Thyroid gland (tissue), 4 donors: ENCODE results near the gene SPARC. TPM values are rescaled to one million over a fixed set of nuclear protein-coding genes. Genes with fewer than 3 reads are reported as not detected.
"Not testable (repeated sequence)": the region's sequence is repeated elsewhere in the genome, so short reads cannot be mapped to it uniquely, and the experiment has no call there.

Experiments used
- DNase-seq, 2 donors: peaks; one replicate each; pipeline ENCODE4 v3.0.0-alpha.2; 2019
- H3K27ac ChIP-seq, 3 donors: fragments of 200-600 bp; sonication (generic); 1 replicate in 2 of 3; 2 replicates in 1 of 3; pipeline ENCODE4 v1.5.1; 2016 to 2019; ENCODE audit warnings: mild to moderate bottlenecking in 1 of 3, moderate library complexity in 1 of 3
- H3K27me3 ChIP-seq: fragments of 200-600 bp; sonication (generic); one replicate; pipeline ENCODE4 v1.5.1; 2019
- H3K36me3 ChIP-seq, 2 donors: fragments of 200-600 bp; sonication (generic); one replicate each; pipeline ENCODE4 v1.5.1; 2016 to 2019
- H3K4me1 ChIP-seq, 2 donors: fragments of 200-600 bp; sonication (generic); one replicate each; pipeline ENCODE4 v1.5.1; 2017 to 2019
- H3K4me3 ChIP-seq, 3 donors: fragments of 200-600 bp; sonication (generic); replicated peaks in 1 of 3; 1 replicate in 2 of 3; 2 replicates in 1 of 3; pipeline ENCODE4 v1.5.1; 2016; ENCODE audit warnings: mild to moderate bottlenecking in 1 of 3
- H3K9me3 ChIP-seq: fragments of 200-600 bp; sonication (generic); one replicate; pipeline ENCODE4 v1.5.1; 2017
- POLR2A ChIP-seq, 2 donors: fragments of 450-650 bp; IDR thresholded peaks; one replicate each; pipeline ENCODE4 v1.6.1; 2017; ENCODE audit warnings: antibody characterized with exemption in 2 of 2, mild to moderate bottlenecking in 2 of 2, moderate library complexity in 1 of 2
- WGBS, 2 donors: methylation state at CpG; one replicate each; pipeline ENCODE4 v1.1.5; 2017; 5-methylcytosine and 5-hydroxymethylcytosine counted together
- intact Hi-C: fragments of 100-400 bp; cut with DNase I; formaldehyde crosslinking; loops from one replicate; pipeline ENCODE4 v1.15.1; 2023
- total RNA-seq, 4 donors: library from RNA; depleted of rRNA; stranded (reverse); fragments of >200 nt; gene quantifications; one replicate each; pipeline ENCODE4 v1.2.3, GENCODE V29; 2016
- TF ChIP-seq, protein P1 (sequence below), 6 experiments: fragments of 200-600 bp in 3 of 6; fragments of 450-650 bp in 3 of 6; sonication (generic) in 3 of 6; IDR thresholded peaks; one replicate each; pipeline ENCODE4 v1.5.1; 2016 to 2019; ENCODE audit warnings: antibody characterized with exemption in 6 of 6, mild to moderate bottlenecking in 2 of 6, inconsistent platforms in 1 of 6, moderate library complexity in 1 of 6

The SPARC gene
- total RNA-seq, 4 donors from 2014 or later, result 302 to 327 (median 309) TPM

DNA sequence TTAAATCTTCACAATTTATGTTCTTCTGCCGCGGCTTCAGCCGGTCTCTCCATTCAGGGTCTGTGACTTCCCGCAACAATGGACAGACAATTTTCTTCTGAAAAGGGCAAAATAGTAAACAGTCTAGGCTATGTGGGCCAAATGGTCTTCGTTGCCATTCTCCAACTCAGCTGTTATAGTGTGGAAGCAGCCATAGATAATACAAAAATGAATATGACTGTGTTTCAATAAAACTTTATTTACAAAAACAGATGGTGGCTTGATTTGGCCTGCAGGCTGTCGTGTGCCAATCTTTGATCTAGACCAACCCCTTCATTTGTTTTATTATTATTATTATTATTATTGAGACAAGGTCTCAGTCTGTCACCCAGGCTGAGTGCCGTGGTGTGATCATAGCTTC is 43.7 kb upstream of the SPARC start:
- no peak for TF ChIP-seq POLR2A (IDR thresholded peaks at IDR 0.05)
- TF ChIP-seq, protein P1, sequence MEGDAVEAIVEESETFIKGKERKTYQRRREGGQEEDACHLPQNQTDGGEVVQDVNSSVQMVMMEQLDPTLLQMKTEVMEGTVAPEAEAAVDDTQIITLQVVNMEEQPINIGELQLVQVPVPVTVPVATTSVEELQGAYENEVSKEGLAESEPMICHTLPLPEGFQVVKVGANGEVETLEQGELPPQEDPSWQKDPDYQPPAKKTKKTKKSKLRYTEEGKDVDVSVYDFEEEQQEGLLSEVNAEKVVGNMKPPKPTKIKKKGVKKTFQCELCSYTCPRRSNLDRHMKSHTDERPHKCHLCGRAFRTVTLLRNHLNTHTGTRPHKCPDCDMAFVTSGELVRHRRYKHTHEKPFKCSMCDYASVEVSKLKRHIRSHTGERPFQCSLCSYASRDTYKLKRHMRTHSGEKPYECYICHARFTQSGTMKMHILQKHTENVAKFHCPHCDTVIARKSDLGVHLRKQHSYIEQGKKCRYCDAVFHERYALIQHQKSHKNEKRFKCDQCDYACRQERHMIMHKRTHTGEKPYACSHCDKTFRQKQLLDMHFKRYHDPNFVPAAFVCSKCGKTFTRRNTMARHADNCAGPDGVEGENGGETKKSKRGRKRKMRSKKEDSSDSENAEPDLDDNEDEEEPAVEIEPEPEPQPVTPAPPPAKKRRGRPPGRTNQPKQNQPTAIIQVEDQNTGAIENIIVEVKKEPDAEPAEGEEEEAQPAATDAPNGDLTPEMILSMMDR (IDR thresholded peaks at IDR 0.05), result no peak

DNA sequence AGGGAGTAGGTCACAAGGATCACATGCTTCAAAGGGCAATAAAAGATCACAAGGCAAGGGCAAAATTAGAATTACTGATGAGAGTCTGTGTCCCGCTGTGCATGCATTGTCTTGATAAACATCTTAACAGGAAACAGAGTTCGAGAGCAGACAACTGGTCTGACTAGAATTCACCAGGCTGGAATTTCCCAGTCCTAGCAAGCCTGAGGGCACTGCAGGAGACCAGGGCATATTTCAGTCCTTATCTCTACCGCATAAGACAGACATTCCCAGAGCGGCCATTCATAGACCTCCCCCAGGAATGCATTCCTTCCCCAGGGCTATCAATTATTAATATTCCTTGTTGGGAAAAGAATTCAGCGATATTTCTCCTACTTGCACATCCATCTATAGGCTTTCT is 42.9 kb upstream of the SPARC start:
- H3K9me3 ChIP-seq, result not testable (repeated sequence)
- whole genome bisulfite sequencing, 2 donors, result 80 to 92% methylated on average over 5 of the region's 5 CpGs

More for the DNA sequence above, 43.7 kb upstream of the SPARC start:
- H3K27me3 ChIP-seq, result no peaks in the 10 kb centered on the region
- no peak overlapping the region for H3K4me3 ChIP-seq
- H3K9me3 ChIP-seq, result no peaks in the 10 kb centered on the region
- WGBS, 2 donors, result 92 to 99% methylated on average over 7 of the region's 7 CpGs
- H3K27ac ChIP-seq, result no peak overlapping the region
- intact Hi-C loops, result no loop called here
- no peaks in the 10 kb centered on the region for H3K4me1 ChIP-seq
- H3K36me3 ChIP-seq, result no peaks in the 10 kb centered on the region
- DNase-seq, result no peak

DNA sequence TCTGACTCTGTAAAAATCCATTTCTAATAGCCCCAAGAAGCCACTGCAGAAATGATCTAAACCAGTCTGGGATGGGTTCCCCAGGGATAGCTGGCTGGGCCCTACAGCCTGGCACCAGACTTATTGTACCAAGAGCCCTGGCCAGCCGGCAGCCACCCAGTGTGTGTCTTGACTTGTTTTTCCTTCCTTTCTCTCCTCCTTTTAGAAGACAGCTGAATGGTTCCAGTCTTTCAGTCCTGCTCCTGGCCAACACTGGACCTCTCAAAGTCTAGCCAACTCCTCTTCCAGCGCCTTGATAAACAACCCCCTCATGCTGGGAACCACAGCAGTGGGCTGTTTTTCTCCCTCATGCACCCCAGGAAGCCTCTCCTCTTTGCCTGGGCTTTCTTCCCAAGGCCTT is 37.6 kb upstream of the SPARC start:
- DNase-seq, result no peak
- intact Hi-C loops, result no loop called here
- WGBS, 2 donors, result 75 to 78% methylated on average over 2 of the region's 2 CpGs
- Histone ChIP-seq H3K4me3 (no peak overlapping the region), H3K27ac (no peak overlapping the region), H3K9me3 (no peaks in the 10 kb centered on the region), H3K36me3 (no peaks in the 10 kb centered on the region), H3K27me3 (no peaks in the 10 kb centered on the region), H3K4me1 (peaks cover 0 to 9% of the 10 kb centered on the region in 2 donors)
- no peak for TF ChIP-seq POLR2A (IDR thresholded peaks at IDR 0.05)
- TF ChIP-seq, protein P1 (IDR thresholded peaks at IDR 0.05), result no peak

More for the DNA sequence above, 42.9 kb upstream of the SPARC start:
- DNase-seq, H3K4me1 ChIP-seq, H3K27me3 ChIP-seq, intact Hi-C loops, H3K4me3 ChIP-seq, H3K27ac ChIP-seq, H3K36me3 ChIP-seq: not testable (repeated sequence)

DNA sequence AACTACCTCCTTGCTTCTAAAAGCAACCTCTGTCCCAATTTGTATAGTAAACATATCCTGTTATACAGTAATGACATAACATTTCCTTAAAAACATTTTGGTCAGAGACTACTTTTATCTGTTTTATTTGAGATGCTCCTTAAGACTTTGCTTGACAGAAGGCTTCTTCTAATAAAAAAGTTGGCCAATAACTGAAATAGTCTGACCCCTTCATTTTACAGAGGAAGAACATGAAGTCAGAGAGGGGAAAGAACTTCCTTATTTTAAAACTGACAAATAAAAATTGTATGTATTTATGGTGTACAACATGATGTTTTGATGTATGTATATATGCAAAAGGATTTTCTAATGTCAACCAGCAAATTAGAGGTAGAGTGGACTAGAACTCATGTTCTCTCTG is 35.8 kb upstream of the SPARC start:
- TF ChIP-seq, protein P1 (IDR thresholded peaks at IDR 0.05), result no peak
- TF ChIP-seq POLR2A (IDR thresholded peaks at IDR 0.05), result no peak
- intact Hi-C loops, result no loop called here
- H3K4me3 ChIP-seq, result no peak overlapping the region
- H3K4me1 ChIP-seq, result peaks cover 0 to 9% of the 10 kb centered on the region in 2 donors
- no peaks in the 10 kb centered on the region for H3K9me3 ChIP-seq
- no peaks in the 10 kb centered on the region for H3K27me3 ChIP-seq
- H3K36me3 ChIP-seq, result no peaks in the 10 kb centered on the region
- no peak overlapping the region for H3K27ac ChIP-seq
- DNase-seq, result no peak

DNA sequence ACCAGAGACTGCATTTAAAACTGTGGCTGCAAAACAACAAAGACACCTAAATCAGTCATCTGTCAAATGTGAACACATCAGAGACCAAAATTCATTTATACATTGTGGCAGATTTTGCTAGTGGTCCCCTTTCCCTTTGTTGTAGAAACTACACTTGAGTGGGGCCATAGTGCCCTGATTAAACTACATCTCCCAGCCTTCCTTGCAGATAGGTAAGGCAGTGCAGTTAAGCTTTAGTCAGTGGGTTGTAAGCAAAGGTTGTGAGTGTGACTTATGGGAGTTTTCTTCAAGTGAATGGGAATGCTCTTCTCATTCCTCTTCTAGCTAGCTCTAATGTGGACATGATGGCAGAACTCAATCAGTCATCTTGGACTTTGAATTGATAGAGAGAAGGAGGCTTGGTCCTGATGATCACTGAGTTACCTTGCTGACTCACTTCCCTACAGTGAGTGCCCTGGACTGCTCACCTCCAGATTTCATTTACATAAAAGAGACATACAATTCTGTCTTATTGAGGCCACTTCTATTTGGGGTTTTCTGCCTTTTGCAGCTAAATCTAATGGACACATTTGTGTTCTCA is 35.2 kb upstream of the SPARC start:
- Histone ChIP-seq H3K4me3 (no peak overlapping the region), H3K4me1 (peaks cover 0 to 9% of the 10 kb centered on the region in 2 donors), H3K36me3 (no peaks in the 10 kb centered on the region), H3K27me3 (no peaks in the 10 kb centered on the region), H3K9me3 (no peaks in the 10 kb centered on the region), H3K27ac (no peak overlapping the region)
- no peak for DNase-seq
- intact Hi-C loops, result no loop called here
- TF ChIP-seq, protein P1 (IDR thresholded peaks at IDR 0.05), result no peak
- no peak for TF ChIP-seq POLR2A (IDR thresholded peaks at IDR 0.05)
